ENCODE data around the gene A1BG. TPM values are rescaled to one million over a fixed set of nuclear protein-coding genes. Genes with fewer than 3 reads are reported as not detected.

A1BG gene
- total and polyA plus RNA-seq, 2 of the 8 experiments (the other 6 are each of a cell fraction or from before 2014, with no cell fraction given) = 20.8 to 69.6 TPM

GRCh38 chr19:58388175-58388526 lies 34.9 kb upstream of the A1BG start:
- 0 out of 2 replicates have a peak overlapping the region, but pooled peaks have one; percentile 1 for H2BK5ac ChIP-seq (ENCODE audit: low read depth, low read length)
- peaks cover 0 to 15% (median 9%) of the 10 kb centered on the region in 4 experiments; a peak in 6 of 7 replicates for H3K4me1 ChIP-seq (replicated peaks in 1 of 4; ENCODE audit: control insufficient read depth in 3 of 4, insufficient read depth in 4 of 4, low read length in 3 of 4)
- no peak overlapping the region for H2AK5ac ChIP-seq (ENCODE audit: low read depth, low read length)
- no peak overlapping the region for H2AFZ ChIP-seq (ENCODE audit: low read length)
- no peaks in the 10 kb centered on the region for H3K27me3 ChIP-seq (replicated peaks in 1 of 4; ENCODE audit: control insufficient read depth in 3 of 4, extremely low read depth in 1 of 4, insufficient read depth in 3 of 4, low read length in 3 of 4)
- no peak overlapping the region for H4K8ac ChIP-seq (ENCODE audit: extremely low read depth, insufficient read depth, low read length)
- TF ChIP-seq GABPA (IDR thresholded peaks at IDR 0.05; ENCODE audit: borderline replicate concordance, insufficient read depth, low read length) (no peak), CBX8 (IDR thresholded peaks at IDR 0.05; ENCODE audit: borderline replicate concordance, low read depth, low read length) (no peak), JUN (IDR thresholded peaks at IDR 0.05; ENCODE audit: low read depth, low read length) (no peak), ATF3 (IDR thresholded peaks at IDR 0.05; ENCODE audit: insufficient read depth, low read depth, low read length) (no peak), POU5F1 (IDR thresholded peaks at IDR 0.05; ENCODE audit: low read depth, low read length) (no peak), MAX (IDR thresholded peaks at IDR 0.05) (no peak), ZNF274 (IDR thresholded peaks at IDR 0.05; ENCODE audit: borderline replicate concordance, extremely low read depth, low read length) (no peak), SP1 (IDR thresholded peaks at IDR 0.05; ENCODE audit: low read depth, low read length) (no peak)
- WGBS, 2 experiments (ENCODE audit: extremely low coverage in 1 of 2, insufficient coverage in 1 of 2, insufficient read length in 1 of 2, insufficient replicate concordance in 2 of 2, low coverage in 1 of 2, low lambda C conversion rate in 2 of 2, missing lambda C conversion rate in 1 of 2) = 83% methylated on average over 3 of the region's 3 CpGs; no CpG with 5 or more reads in 1 of the 2 experiments
- H3K4me3 ChIP-seq (ENCODE audit: extremely low read depth in 1 of 4, insufficient read depth in 2 of 4, low read depth in 3 of 4, low read length in 4 of 4) = peak overlapping the region; percentile 82 to 99 (median 92)
- peaks cover 19% of the 10 kb centered on the region for H3K23me2 ChIP-seq (ENCODE audit: low read depth, low read length)
- peaks cover 6 to 40% of the 10 kb centered on the region in 2 experiments for H3K79me2 ChIP-seq (ENCODE audit: control insufficient read depth in 1 of 2, insufficient read depth in 2 of 2, low read length in 2 of 2)
- no peak overlapping the region for H3K56ac ChIP-seq (replicated peaks; ENCODE audit: insufficient read length, low read depth, low read length)
- H4K91ac ChIP-seq (replicated peaks; ENCODE audit: insufficient read length, low read length) = no peak overlapping the region
- H3K14ac ChIP-seq (ENCODE audit: insufficient read length) = no peak overlapping the region
- H2BK12ac ChIP-seq (ENCODE audit: low read depth, low read length) = no peak overlapping the region
- H3K36me3 ChIP-seq (ENCODE audit: control insufficient read depth in 2 of 4, insufficient read depth in 4 of 4, low read length in 3 of 4) = peaks cover 14 to 41% (median 30%) of the 10 kb centered on the region in 4 experiments
- peaks cover 6% of the 10 kb centered on the region; the same call in 1 of the 2 replicates for H3K79me1 ChIP-seq (ENCODE audit: low read depth, low read length)
- H2BK120ac ChIP-seq (replicated peaks; ENCODE audit: low read depth, low read length) = no peak overlapping the region
- peak overlapping the region in 1 of 4 experiments; percentile 77; a peak in 1 of 7 replicates for H3K9ac ChIP-seq (replicated peaks in 1 of 4; ENCODE audit: extremely low read depth in 1 of 4, low read depth in 3 of 4, low read length in 3 of 4)
- no peak overlapping the region for H4K5ac ChIP-seq (ENCODE audit: insufficient read length, low read depth, low read length)
- H4K20me1 ChIP-seq (replicated peaks in 1 of 2; ENCODE audit: control insufficient read depth in 1 of 2, insufficient read depth in 2 of 2, low read length in 2 of 2) = peaks cover 12 to 17% of the 10 kb centered on the region in 2 experiments
- no peak for DNase-seq (ENCODE audit: low read depth in 1 of 2, low spot score in 2 of 2)
- H2BK20ac ChIP-seq (ENCODE audit: low read length) = no peak overlapping the region
- POLR2A ChIA-PET (ENCODE audit: partially characterized antibody) = interaction anchor here (0.8 to 5.8 kb wide), 11 partner anchors 9 to 167 kb away, joined by 3 to 78 read pairs (median 8); partner anchors contain the start of genes CHMP2A, RNF225, ZBTB45 and ZNF497
- H3K9me3 ChIP-seq (ENCODE audit: insufficient read depth in 2 of 2, low read depth in 1 of 2, low read length in 1 of 2) = no peaks in the 10 kb centered on the region
- H3K18ac ChIP-seq (ENCODE audit: extremely low read depth, low read length) = no peak overlapping the region
- H2BK15ac ChIP-seq (ENCODE audit: low read length) = no peak overlapping the region
- peak overlapping the region; percentile 95 to 99 for H3K4me2 ChIP-seq (ENCODE audit: insufficient read depth in 1 of 2, low read depth in 2 of 2, low read length in 2 of 2)
- no peak overlapping the region for H3K4ac ChIP-seq (replicated peaks; ENCODE audit: insufficient read length, low read depth, low read length)
- CTCF ChIA-PET (ENCODE audit: partially characterized antibody) = interaction anchor here (0.6 kb wide), 1 partner anchor 9 kb away, joined by 3 read pairs; no protein-coding TSS in a partner anchor
- FAIRE-seq = no peak
- no peak overlapping the region for H3K27ac ChIP-seq (ENCODE audit: low read depth, low read length)
- H3K23ac ChIP-seq (ENCODE audit: insufficient read length) = no peak overlapping the region
